T-helper 2 cell (primary cell): ENCODE data around the gene EPHA4.
"Not testable (repeated sequence)": the region's sequence is repeated elsewhere in the genome, so short reads cannot be mapped to it uniquely, and the experiment has no call there.

Experiments used
- DNase-seq, 5 experiments: peaks; one replicate each; pipeline versions ENCODE4 v3.0.0 to v3.0.0-alpha.2; 2012 to 2022

The EPHA4 gene

DNA sequence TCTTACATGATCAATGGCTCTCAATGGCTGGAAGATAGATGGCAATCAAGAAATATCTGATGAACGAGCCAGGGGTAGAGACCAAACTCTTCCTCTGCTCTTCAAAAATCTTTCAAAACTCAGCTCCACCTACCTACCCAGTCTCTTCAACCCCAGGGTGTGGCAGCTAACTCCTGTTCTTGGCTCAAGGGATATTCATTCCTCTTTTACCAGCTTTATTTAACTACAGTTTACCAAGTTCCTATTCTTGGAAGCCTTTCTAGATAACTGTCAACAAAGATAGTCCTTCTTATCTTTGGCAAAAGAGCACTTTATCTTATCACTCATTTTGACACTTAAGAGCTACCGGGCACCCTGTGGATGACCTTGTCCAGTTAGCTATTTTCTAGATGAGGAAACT, 36.3 kb downstream of the EPHA4 start:
- DNase-seq = no peak

DNA sequence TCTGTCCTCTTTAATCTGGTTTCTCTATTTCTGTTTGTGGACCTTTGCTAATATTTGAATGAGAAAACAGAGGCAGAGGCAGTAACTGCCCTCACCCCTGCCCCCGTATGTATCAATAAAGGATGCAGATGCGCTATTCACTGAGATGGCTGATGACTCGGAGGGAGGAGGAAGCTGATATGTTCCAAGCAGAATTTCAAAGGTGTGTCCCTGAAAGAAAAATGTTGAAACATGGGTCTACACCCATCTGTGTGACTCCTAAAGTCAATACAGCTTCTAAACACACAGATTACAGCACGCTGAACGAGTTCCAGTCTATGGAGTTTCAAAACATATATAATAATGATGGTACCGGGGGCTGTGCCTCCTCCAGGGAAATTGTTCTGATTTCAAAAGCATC, 38.8 kb downstream of the EPHA4 start:
- no peak for DNase-seq

DNA sequence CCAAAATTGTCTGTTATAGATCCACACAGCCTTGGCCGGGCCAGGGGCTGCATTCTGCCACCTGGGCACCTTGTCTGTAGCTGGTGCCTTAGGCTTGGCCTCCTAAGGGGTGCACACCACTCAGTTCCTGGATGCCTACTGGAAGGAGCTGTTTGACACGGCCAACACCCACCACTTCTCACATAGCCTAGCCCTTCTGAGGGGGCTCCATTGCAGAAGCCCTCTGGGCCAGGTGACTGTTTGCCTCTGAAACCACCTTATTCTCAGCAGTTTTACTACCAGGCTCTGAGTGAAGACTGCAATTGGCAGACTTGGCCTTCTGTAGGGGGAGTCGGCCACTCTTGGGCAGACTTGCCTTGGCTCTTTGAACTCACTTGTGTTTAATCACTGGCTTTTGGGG, 39.5 kb downstream of the EPHA4 start:
- DNase-seq = no peak

DNA sequence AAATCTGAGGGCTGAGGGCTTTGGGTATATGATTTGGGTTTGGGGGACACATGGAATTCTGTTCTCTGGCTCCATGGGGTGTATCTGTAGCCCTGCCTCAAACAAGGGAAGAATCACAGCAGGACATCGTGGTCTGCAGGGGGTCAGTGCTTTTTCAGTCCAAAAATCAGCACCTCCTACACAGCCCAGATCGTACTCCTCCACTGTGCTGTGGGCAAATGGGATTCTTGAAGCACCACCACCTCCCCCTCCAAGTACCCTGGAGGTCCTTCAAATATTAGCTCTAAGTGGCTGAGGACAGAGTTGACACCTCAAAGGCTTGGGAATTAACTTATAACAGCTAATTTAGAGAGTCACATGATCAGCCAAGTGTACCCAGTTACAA, 41.5 kb downstream of the EPHA4 start:
- DNase-seq = no peak

DNA sequence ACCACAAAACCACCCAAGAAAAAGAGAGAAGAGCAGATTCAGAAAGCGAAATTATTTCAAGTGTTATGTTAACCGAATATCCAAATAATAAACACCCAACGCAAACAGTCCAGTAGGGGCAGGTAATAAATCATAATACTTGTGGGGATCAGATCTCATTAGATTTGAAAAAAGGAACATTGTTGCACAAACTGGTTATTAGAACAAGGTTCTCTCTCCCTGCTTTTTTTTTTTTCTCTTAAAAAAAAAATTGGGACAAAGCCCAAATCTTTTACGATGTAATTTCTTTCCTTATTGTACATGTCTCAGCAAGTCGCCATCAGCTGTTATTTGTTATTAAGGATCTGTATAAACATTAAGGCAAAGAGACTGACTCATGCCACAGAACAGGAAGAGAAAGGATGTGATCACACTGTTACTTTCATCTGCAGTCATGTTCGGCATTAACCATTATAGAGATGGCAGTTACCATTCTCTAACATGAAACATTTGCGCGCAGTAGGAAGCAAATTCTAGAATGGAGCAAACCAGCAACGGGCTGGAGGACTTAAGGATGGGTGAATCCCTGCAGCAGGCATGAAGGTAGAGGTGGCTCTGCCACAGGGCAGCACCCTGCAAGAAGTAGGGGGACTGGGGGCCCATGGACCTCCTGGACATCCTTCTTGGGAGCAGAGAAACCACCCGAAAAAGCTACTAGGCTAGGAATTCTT, 42.0 kb downstream of the EPHA4 start:
- DNase-seq = peak in 1 of 5 experiments; percentile 57

DNA sequence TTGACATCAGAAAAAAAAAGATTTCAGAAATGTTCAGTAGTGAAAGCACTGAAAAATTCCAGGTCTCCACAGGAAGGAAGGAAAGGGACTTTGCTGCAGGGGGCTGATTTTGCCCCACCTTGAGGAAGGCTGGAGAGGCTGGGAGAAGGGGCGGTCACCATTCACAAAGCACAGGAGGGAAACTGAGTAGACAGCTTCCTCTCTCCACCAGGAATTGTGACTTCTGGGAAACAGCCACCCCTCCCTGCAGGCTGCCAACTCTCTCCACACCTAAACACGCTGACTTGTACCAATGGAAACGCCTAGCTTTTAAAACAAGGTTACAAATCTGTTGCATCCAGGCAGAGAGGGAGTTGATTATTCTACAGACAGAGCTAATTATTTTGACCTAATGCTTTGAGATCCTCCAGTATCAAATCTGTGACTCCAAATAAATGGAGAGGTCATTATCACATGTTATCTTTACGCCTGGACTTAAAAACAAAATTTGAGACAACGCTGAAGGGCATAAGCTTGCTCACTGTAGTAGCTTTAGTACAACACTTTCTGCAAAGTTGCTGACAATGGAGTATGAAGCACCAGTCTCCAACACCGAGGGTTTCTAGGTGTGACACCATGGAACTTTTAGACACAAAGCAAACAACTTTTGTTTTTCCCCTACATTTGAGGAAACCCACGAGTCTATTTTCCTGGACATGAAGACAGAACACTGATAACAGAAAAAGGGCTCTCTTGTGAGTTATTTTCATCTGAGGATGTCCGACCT, 42.7 kb downstream of the EPHA4 start:
- DNase-seq = peak in 1 of 5 experiments; percentile 43

DNA sequence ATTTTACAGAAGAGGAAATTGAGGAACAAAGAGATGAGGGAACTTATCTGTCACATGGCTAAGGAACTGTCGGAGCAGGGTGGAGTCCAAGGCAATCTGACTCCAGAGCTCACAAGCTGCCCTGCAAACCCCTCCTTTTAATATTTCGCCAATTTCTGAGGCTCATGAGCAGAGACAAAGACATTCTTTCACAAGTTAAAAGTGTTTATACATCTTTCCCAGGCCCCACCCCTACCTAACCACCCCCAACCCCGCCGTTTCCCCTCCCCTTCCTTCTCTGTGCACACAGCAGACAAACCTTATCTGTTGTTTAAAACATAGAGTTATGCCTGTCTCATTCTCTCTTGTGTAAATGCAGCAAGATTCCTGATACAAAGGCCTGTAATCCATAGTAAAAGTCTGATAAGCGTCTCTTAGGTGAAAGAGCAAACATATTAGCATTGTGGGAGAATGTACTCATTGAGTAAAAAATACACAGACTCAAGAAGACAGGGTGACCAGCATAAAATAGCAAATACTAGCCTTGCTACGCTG, 44.3 kb downstream of the EPHA4 start:
- peak in 2 of 5 experiments; percentile 26 to 58 for DNase-seq

DNA sequence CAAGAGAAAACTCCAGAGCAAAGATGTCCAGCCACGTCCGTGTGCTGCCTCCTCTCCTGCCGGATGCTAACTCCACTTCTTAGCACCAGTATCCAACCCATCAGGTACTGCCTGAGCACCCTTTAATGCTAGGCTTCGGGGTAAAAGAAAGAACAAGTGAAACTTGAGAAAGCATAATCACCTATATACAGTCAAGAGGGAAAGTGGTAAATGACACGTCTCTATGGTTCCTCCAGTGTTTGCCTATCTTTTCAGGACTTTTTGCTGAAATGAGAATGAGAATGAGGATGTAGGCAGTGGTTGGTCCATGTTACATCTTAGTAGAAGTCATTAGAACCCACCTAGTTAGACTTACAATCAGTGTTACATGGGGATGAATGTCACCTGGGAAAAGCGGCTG, 47.9 kb downstream of the EPHA4 start:
- DNase-seq = no peak

DNA sequence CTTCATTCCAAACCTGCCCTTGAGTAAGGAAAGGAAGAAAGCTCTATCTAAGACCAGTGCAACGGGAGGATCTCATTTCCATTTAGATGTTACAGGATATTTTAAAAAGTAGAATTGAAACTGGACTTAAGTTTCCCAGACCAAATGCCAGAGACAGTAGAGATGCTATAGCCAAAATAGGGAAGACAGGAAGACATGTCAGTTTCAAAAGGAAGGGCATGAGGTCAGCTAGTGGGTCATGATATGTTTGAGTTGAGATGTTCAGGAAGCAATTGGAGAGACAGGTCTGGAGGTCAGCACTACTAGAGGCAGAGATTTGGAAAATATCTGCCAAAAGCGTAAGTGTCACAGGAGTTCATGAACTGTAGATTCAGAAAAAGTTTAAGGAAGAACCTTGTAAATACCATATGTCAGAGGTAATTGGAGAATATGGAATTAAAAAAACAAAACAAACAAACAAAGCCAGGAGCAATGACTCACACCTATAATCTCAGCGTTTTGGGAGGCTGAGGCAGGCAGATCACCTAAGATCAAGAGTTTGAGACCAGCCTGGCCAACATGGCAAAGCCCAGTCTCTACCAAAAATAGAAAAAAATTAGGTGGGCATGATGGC, 50.8 kb downstream of the EPHA4 start:
- DNase-seq = no peak

DNA sequence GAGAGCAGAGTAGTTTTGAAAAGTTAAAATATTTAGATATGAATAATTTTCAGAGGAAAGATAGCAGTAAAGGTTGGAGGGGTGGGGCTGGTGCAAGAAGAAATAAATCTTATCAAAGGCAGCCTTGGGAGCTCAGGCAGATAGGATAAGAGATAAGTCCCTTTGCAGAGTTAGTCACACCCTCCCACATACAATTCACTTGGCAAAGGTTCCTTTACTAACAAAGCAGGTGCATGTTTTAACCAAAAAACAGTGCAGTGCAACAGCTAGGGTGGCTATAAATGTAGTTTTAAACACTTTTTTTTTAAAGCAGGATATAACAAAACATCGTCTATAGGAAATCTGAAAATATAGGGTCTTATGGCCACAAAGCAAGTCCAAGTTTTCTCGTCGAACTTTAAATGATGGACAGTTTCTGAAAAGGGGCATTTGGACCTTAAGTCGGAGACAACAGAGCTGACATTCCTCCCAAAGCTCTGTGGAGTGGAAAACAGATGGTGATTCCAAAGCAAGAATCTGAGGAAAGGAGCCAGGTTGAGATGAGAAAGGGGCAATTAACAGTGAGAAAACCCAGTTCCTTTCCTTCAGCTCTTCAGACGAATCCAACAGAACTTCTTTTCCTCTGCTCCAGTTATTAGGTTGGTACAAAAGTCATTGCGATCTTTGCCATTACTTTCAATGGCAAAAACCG, 53.0 kb downstream of the EPHA4 start:
- peak in 1 of 5 experiments; percentile 22 for DNase-seq

DNA sequence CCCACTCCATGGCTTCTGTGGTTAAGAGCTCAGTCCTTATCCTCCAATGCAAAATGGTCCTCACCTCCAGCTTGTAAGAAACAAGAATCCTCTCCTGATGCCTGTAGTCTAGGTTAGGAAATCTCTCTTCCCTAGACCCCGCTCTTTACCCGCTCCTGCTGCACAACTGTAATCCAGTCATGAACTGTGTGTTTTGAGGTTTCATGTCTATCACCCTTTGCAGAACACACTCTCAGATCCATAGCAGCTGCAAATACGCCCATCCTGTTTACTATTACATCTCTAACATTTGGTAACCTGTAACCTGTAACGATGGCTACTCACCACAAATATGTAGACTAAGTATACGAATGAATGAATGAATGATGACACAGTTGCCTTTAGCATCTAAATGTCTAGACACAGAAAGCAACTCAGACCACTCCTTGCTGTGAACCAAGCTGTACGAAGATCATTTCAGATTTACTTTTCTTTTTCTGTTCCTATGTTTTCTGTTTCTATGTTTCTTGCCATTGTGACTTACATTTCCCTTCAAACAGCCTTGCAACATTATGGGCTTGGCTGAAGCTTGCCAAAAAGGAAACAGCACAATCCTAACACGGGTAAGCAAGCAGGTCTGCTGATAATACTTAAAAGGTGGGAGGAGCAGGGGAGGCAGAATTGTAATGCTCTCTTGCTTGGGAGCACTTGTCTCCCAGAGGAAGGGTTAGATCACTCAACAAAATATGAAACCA, 53.7 kb downstream of the EPHA4 start:
- peak in 3 of 5 experiments; percentile 10 to 95 (median 91) for DNase-seq

DNA sequence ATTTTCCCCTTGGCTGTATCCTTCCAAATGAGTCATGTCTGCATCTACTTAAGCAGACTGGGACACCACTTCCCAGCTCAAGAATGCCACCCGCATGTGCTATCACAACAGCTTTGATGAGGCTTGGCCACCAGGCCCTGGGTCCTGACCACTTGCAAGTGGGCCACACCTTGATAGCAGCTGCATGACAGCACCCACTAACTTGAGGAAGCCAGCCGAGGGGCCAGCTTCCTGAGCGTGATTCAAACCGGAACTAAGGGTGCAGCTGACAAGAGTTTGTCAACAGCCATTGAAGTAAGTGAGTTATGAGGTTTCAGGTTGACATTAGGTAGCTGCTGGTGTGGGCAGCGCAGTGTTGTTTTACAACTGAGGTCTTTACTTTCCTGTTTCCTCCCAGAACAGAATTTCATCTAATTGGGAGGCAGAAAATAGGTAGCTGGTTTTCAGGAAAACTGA, 54.4 kb downstream of the EPHA4 start:
- DNase-seq = peak; percentile 20 to 97 (median 63)

DNA sequence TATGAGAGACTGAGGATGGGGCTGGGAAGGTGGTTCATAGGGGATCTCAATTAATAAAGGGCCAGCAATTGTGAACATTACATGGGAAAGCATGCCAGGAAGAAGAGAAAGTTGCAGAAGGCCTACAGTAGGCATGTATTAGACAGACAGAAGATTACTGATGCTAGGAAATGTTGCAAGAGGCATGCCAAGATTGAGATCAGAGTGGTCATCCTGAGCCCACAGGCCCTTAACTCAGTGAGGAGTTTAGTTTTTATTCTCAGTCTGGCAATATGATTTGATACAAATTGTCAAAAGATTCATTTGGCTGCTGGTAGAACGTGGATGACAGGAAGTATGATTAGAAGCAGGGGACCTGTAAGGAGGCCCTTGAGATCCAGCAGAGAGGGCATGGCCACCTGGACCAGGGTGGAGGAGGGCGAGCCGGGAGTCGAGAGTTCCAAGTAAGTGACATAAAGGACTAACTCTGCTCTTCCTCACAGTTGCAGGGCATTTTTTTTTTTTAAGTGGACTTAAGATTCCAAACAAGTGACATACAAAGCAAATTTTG, 54.9 kb downstream of the EPHA4 start:
- peak in 1 of 5 experiments; percentile 60 for DNase-seq

DNA sequence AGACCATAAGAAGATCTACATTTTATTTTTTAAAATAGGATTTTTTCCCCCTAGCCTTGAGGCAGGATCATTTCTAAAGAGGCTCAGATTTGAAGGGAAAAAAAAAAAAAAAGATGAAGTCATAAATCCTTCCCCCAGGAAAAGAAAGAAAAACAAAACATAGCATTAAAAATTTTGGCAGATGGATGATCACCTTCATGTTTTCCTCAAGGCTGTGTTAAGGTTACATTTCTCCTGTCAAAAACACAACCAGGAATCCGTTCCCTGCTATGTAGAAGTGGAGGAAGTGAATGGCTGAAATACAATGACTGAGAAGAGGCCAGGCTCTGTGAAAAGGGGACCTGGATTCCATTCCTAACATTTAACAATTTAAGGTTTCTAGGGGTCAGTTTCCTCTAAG, 56.2 kb downstream of the EPHA4 start:
- DNase-seq = no peak

DNA sequence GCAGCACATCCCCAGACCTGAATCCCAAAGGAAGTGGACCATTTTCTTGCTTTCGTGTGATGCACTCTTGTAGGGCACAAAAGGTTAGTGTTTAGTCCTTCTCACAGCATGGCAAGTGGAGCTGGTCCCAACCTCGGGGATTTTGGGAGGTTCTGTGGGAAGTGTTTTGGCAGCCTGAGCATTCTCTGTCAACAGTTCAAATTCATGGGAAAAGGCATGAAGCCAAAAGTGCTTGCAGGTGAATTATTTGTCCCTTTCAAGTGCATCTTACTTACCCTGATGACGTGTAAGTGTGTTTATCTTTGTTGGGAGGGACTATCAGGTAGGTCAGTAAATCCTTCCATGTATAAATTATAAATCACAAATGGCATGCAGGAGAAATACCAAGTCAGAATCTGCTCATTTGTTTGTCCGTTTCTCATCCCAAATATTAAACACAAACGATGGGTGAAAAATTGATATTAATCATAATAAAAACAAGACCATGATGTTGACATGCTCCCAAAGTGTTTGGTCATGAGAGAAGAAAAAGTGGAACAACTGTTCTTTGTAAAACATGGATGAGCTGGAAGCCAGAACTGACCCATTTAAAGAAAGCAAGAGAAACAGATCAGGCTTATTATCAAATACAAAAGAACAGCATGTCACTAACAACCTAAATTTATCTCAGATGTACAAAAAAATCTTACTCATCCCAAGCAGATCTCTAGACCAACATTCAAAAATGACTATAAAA, 57.6 kb downstream of the EPHA4 start:
- no peak for DNase-seq

DNA sequence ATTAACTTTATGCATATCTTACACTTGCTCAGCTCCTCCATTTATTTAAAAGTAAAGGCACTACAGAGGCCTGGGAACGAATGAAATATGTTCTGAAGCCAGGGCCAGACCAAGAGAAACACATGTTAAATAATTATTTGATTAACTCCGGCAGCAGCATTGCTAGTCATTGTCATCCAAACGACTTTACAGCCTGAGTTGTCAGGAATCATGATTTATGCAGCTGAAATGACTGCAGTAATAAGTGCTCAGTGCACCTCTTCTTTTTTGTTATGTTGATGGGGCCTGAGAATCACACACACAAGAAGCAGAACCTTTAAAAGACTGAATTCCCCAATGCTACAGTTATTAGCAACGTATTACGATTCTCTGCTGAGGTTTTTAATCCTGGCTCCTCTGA, 58.9 kb downstream of the EPHA4 start:
- DNase-seq = no peak

DNA sequence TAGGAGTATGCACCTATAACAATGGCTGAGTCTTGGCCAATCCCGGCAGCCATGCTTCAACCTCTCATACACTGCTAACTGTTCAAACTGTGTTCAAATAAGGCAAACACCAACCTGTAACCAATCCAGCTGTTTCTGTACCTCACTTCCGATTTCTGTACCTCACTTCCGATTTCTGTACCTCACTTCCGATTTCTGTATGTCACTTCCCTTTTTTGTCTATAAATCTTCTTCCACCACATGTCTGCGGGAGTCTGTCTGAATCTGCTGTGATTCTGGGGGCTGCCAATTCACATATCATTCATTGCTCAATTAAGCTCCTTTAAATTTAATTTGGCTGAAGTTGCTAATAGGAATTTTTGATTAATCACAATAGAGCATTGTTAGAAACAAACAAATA, 60.8 kb downstream of the EPHA4 start:
- DNase-seq = not testable (repeated sequence)

DNA sequence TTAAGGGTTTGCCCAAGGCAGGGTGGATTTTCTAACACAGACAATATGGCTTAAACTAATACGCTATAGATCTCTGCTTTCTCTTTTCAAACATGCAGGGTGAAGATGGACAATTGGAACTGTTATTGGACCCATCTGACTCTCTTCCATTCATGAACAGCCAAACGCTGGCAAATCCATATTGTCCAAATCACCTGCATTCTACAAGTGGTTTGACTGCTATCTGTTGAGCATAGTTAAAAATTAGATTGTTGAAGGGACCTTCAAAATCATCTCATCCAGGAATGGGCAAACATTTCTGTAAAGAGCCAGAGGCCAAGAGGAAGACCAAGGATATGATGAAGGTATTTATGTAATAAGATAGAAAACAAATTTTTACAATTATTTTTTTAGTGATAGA, 65.6 kb downstream of the EPHA4 start:
- no peak for DNase-seq

DNA sequence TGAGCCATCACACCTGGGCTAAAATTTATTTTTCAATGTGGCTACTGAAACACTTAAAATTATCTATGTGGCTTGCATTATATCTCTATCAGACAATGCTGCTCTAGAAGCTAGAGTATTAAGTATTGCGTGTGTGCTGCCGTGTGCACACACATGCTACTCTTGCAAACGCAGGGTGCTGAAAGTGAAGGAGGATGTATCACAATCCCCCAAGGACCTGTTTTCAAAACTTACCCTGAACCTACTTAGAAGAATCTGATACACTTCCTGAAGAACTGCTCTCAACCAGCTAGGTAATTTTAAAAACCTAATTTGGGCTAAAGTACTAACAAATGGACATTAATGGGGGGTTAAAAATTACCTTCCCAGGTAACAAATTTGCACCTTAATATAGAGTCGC, 66.5 kb downstream of the EPHA4 start:
- no peak for DNase-seq

DNA sequence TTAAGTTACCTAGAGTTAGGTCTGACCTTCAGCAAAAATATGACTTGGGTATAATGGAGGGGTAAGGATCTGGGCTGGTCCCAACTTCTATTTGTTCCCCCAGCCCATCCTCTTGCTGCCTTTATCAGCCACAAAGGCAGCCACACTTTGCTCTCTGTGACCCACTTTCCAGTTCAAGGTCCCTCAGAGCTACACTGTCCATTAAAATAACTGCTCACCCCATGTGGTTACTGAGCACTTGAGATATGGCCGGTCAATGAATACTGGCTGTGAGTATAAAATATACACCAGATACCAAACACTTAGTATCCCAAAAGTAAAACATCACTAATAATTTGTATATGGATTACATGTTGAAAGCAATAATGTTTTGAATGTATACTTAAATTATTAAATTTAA, 67.2 kb downstream of the EPHA4 start:
- no peak for DNase-seq

DNA sequence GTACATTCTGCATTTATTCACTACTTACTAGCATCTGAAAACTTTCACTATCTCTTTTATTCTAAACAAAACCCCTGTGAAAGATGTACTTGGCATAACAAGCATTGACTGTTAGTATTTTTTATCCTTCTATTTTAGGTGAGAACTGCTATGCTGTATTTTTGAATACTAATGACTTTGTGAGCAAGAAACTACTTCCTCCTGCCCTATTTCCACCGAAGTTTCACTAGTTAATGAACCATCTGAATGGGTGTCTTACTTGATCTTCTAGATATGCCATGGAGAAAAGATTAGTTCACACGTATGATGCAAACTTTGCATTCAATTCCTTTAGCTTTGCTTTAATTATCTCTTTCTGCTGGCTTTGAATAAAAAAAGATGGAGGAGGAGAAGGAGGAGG, 68.1 kb downstream of the EPHA4 start:
- DNase-seq = peak in 1 of 5 experiments; percentile 38
